H9 (cell line): ENCODE measurements around the gene RSPH9. TPM values are rescaled to one million over a fixed set of nuclear protein-coding genes. Genes with fewer than 3 reads are reported as not detected.

Experiments
- DNase-seq: peaks from one replicate; pipeline ENCODE4 v3.0.0-alpha.2; 2017
- H2AFZ ChIP-seq: one replicate; pipeline ENCODE4 v1.6.1; 2013; ENCODE audit warnings: mild to moderate bottlenecking, low read length, control low read depth, moderate library complexity
- H2AK5ac ChIP-seq: 2 replicates; pipeline ENCODE4 v1.6.1; 2013; ENCODE audit warnings: low read length, control low read depth, mixed read lengths; ENCODE audit not compliant: insufficient read length
- H2BK120ac ChIP-seq: one replicate; pipeline ENCODE4 v1.6.1; 2013; ENCODE audit warnings: low read depth, mild to moderate bottlenecking, low read length, control low read depth, inconsistent platforms; ENCODE audit not compliant: poor library complexity, severe bottlenecking
- H2BK12ac ChIP-seq: 2 replicates; pipeline ENCODE4 v1.6.1; 2013; ENCODE audit warnings: low read length, control low read depth, mixed read lengths, low read depth; ENCODE audit not compliant: insufficient read length
- H2BK15ac ChIP-seq: 2 replicates; pipeline ENCODE4 v1.6.1; 2013; ENCODE audit warnings: low read depth, low read length, control low read depth
- H2BK20ac ChIP-seq: one replicate; pipeline ENCODE4 v1.6.1; 2013; ENCODE audit warnings: low read depth, mild to moderate bottlenecking, low read length, control low read depth, inconsistent platforms; ENCODE audit not compliant: poor library complexity, severe bottlenecking
- H2BK5ac ChIP-seq: 2 replicates; pipeline ENCODE4 v1.6.1; 2013; ENCODE audit warnings: low read length, control low read depth, mixed read lengths; ENCODE audit not compliant: insufficient read length
- H3K14ac ChIP-seq: 2 replicates; pipeline ENCODE4 v1.6.1; 2013; ENCODE audit warnings: low read length, control low read depth; ENCODE audit not compliant: insufficient read depth
- H3K18ac ChIP-seq: 2 replicates; pipeline ENCODE4 v1.6.1; 2013; ENCODE audit warnings: low read depth, mild to moderate bottlenecking, mixed read lengths, low read length, control low read depth; ENCODE audit not compliant: insufficient read length
- H3K23ac ChIP-seq: 2 replicates; pipeline ENCODE4 v1.6.1; 2013; ENCODE audit warnings: low read length, control low read depth, mixed read lengths, low read depth; ENCODE audit not compliant: insufficient read length
- H3K23me2 ChIP-seq: 2 replicates; pipeline ENCODE4 v1.6.1; 2013; ENCODE audit warnings: low read depth, mild to moderate bottlenecking, mixed read lengths, low read length, control low read depth; ENCODE audit not compliant: insufficient read length, poor library complexity, severe bottlenecking
- H3K27ac ChIP-seq: 2 replicates; pipeline ENCODE4 v1.5.1; 2013; ENCODE audit warnings: low read length, control low read depth, mixed read lengths, low read depth; ENCODE audit not compliant: insufficient read length
- H3K27me3 ChIP-seq: 2 replicates; pipeline ENCODE4 v1.6.1; 2013; ENCODE audit warnings: low read length, control low read depth, inconsistent platforms; ENCODE audit not compliant: insufficient read depth
- H3K4ac ChIP-seq: 2 replicates; pipeline ENCODE4 v1.6.1; 2013; ENCODE audit warnings: low read depth, mild to moderate bottlenecking, control low read depth, inconsistent platforms, low read length, moderate library complexity
- H3K4me1 ChIP-seq: 2 replicates; pipeline ENCODE4 v1.6.1; 2013; ENCODE audit warnings: low read length, control low read depth, inconsistent platforms; ENCODE audit not compliant: insufficient read depth
- H3K4me2 ChIP-seq: 2 replicates; pipeline ENCODE4 v1.6.1; 2013; ENCODE audit warnings: low read length, control low read depth, mixed read lengths; ENCODE audit not compliant: insufficient read length, insufficient read depth
- H3K56ac ChIP-seq: 2 replicates; pipeline ENCODE4 v1.6.1; 2013; ENCODE audit warnings: low read depth, mild to moderate bottlenecking, mixed read lengths, low read length, control low read depth; ENCODE audit not compliant: insufficient read length
- H3K79me1 ChIP-seq: 2 replicates; pipeline ENCODE4 v1.6.1; 2013; ENCODE audit warnings: low read depth, mild to moderate bottlenecking, moderate library complexity, low read length, control low read depth, inconsistent platforms; ENCODE audit not compliant: insufficient read depth, poor library complexity, severe bottlenecking
- H3K79me2 ChIP-seq: 2 replicates; pipeline ENCODE4 v1.6.1; 2013; ENCODE audit warnings: low read length, control low read depth, inconsistent platforms; ENCODE audit not compliant: insufficient read depth
- H3K9ac ChIP-seq: 2 replicates; pipeline ENCODE4 v1.6.1; 2013; ENCODE audit warnings: low read length, control low read depth, mixed read lengths; ENCODE audit not compliant: insufficient read length; ENCODE audit errors: extremely low read depth
- H3K9me3 ChIP-seq: one replicate; pipeline ENCODE4 v1.6.1; 2013; ENCODE audit warnings: low read depth, low read length, inconsistent platforms; ENCODE audit not compliant: control insufficient read depth
- H3T11ph ChIP-seq: one replicate; pipeline ENCODE4 v1.6.1; 2013; ENCODE audit warnings: mild to moderate bottlenecking, low read length, control low read depth, inconsistent platforms
- H4K20me1 ChIP-seq: one replicate; pipeline ENCODE4 v1.6.1; 2013; ENCODE audit not compliant: control insufficient read depth, insufficient read length, insufficient read depth
- H4K5ac ChIP-seq: 2 replicates; pipeline ENCODE4 v1.6.1; 2013; ENCODE audit warnings: low read depth, mild to moderate bottlenecking, mixed read lengths, low read length, control low read depth; ENCODE audit not compliant: insufficient read length
- H4K8ac ChIP-seq: replicated peaks from 2 replicates; pipeline ENCODE4 v1.6.1; 2013; ENCODE audit warnings: low read length, control low read depth, mixed read lengths, low read depth; ENCODE audit not compliant: insufficient read length
- H4K91ac ChIP-seq: 2 replicates; pipeline ENCODE4 v1.6.1; 2013; ENCODE audit warnings: low read depth, mild to moderate bottlenecking, moderate library complexity, mixed read lengths, low read length, control low read depth; ENCODE audit not compliant: insufficient read length
- H3K27ac Mint-ChIP-seq, 3 experiments: 2 replicates in 2 of 3; 3 replicates in 1 of 3; pipeline ENCODE4 v1.8.0; 2020 to 2021; ENCODE audit warnings: mixed read lengths in 3 of 3, mild to moderate bottlenecking in 1 of 3, moderate library complexity in 1 of 3
- H3K27me3 Mint-ChIP-seq: 2 replicates; pipeline ENCODE4 v1.8.0; 2021; ENCODE audit warnings: low read depth, mild to moderate bottlenecking, moderate library complexity, mixed read lengths
- H3K36me3 Mint-ChIP-seq, 3 experiments: 2 replicates in 2 of 3; 3 replicates in 1 of 3; pipeline ENCODE4 v1.8.0; 2020 to 2021; ENCODE audit warnings: low read depth in 3 of 3, mixed read lengths in 3 of 3; ENCODE audit not compliant: insufficient read depth in 1 of 3
- H3K4me1 Mint-ChIP-seq, 2 experiments: 2 replicates each; pipeline ENCODE4 v1.8.0; 2020; ENCODE audit warnings: mixed read lengths in 2 of 2
- H3K4me3 Mint-ChIP-seq, 2 experiments: 2 replicates in 1 of 2; 3 replicates in 1 of 2; pipeline ENCODE4 v1.8.0; 2020 to 2021; ENCODE audit warnings: mild to moderate bottlenecking in 2 of 2, mixed read lengths in 2 of 2, moderate library complexity in 1 of 2
- H3K9me3 Mint-ChIP-seq, 2 experiments: 2 replicates in 1 of 2; 3 replicates in 1 of 2; pipeline ENCODE4 v1.8.0; 2020; ENCODE audit warnings: mild to moderate bottlenecking in 2 of 2, mixed read lengths in 2 of 2, moderate library complexity in 1 of 2
- CTCF ChIP-seq: fragments of 200-600 bp; sonication (generic); conservative IDR thresholded peaks from 3 replicates; pipeline ENCODE4 v1.8.0; 2021; ENCODE audit warnings: antibody characterized with exemption, mild to moderate bottlenecking
- WGBS: extraction: QIAGEN DNeasy Blood & Tissue Kit; methylation state at CpG from one replicate; pipeline ENCODE4 v1.1.7; 2013; ENCODE audit warnings: missing lambda C conversion rate, low lambda C conversion rate, mixed read lengths; ENCODE audit not compliant: insufficient read length; ENCODE audit errors: extremely low coverage; 5-methylcytosine and 5-hydroxymethylcytosine counted together
- total RNA-seq: library from RNA; stranded (reverse); gene quantifications from 2 replicates; pipeline ENCODE4 v1.2.1, GENCODE V29; 2021

RSPH9 gene
- total RNA-seq, 1 experiment from 2014 or later = 0.39 TPM

- H3K27ac ChIP-seq = no peak overlapping the region
- no peaks in the 10 kb centered on the region for H3K27me3 ChIP-seq
- H2BK15ac ChIP-seq = no peak overlapping the region
- no peaks in the 10 kb centered on the region for H3K9me3 ChIP-seq
- H4K20me1 ChIP-seq = no peaks in the 10 kb centered on the region
- H4K5ac ChIP-seq = no peak overlapping the region
- H3K4me2 ChIP-seq = no peak overlapping the region
- no peaks in the 10 kb centered on the region for H3K4me1 Mint-ChIP-seq
- H3K23ac ChIP-seq = no peak overlapping the region
- H2BK12ac ChIP-seq = no peak overlapping the region
- H3K14ac ChIP-seq = no peak overlapping the region
- H2AFZ ChIP-seq = no peak overlapping the region
- H3K4me3 Mint-ChIP-seq = no peak overlapping the region
- no peaks in the 10 kb centered on the region for H3K27me3 Mint-ChIP-seq
- H2AK5ac ChIP-seq = no peak overlapping the region
- no peak overlapping the region for H4K91ac ChIP-seq
- no peaks in the 10 kb centered on the region for H3K23me2 ChIP-seq
- no CpG with 5 or more reads among the region's 2 CpGs for WGBS
- TF ChIP-seq CTCF = no peak
- H3K79me2 ChIP-seq = no peaks in the 10 kb centered on the region
- H3K27ac Mint-ChIP-seq = no peak overlapping the region
- H3T11ph ChIP-seq = no peak overlapping the region
- H2BK5ac ChIP-seq = no peak overlapping the region
- H3K56ac ChIP-seq = no peak overlapping the region
- no peak for DNase-seq
- no peak overlapping the region for H4K8ac ChIP-seq
- H3K9ac ChIP-seq = no peak overlapping the region
- no peaks in the 10 kb centered on the region for H3K79me1 ChIP-seq
- no peak overlapping the region for H2BK120ac ChIP-seq
- peaks cover 0 to 43% (median 26%) of the 10 kb centered on the region in 3 experiments; a peak in 4 of 7 replicates for H3K36me3 Mint-ChIP-seq
- H3K9me3 Mint-ChIP-seq = no peaks in the 10 kb centered on the region
- H3K18ac ChIP-seq = no peak overlapping the region
- H2BK20ac ChIP-seq = no peak overlapping the region
- H3K4me1 ChIP-seq = no peaks in the 10 kb centered on the region
- no peak overlapping the region for H3K4ac ChIP-seq
Measured at GRCh38 chr6:43600595-43600994, 44.2 kb upstream of the RSPH9 start.
